HG02840 (cell line): Measurements from ENCODE around the gene SAMD3.
"Not testable (repeated sequence)": the region's sequence is repeated elsewhere in the genome, so short reads cannot be mapped to it uniquely, and the experiment has no call there.

Experiments
- ATAC-seq: cut with Tn5 transposase; IDR thresholded peaks from one replicate; pipeline ENCODE4 v1.9.1; 2021; ENCODE audit warnings: mild to moderate bottlenecking, moderate library complexity, moderate number of reproducible peaks; ENCODE audit not compliant: unreplicated experiment, low FRiP score

SAMD3 gene, protein sequence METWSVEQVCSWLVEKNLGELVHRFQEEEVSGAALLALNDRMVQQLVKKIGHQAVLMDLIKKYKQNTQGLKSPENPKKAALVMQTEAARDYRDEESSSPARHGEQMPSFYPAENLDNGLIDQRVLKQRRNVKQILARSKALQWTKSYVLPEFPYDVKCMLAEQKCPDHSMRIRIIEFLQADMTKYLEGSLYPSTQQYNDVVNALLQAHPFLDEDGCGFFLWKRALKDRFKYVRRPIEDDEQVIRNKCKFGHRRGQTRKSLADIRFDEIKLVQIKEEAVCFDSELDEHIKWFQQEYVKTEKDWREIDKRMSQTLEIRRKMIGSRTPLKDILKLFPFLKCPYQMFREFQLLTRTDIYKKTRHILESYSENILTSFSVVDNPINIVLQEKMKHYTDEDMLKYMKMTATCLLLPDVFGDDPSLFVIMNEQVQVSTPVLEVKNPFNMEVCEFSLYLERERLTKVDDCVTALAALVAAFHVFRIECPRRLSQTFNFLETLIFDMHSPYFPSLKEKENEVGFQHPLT

DNA sequence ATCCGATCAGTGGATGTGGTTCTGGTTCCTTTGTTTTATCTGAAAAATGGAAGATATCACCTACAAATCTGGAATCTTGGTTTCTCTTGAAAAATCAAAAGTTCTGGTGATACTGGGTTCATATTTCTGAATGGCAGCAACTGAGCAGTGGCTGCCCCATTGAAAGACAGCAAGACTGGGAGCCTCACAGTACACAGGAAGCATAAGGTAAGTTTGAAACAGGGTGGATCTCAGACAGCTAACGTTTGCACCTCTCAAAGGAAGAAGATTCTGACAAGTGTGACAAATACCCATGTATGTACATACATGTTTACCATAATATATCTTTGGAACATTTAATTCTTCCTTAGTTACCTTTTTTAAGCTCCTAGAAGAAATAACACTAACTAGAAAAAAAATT, at the start of gene SAMD3:
TSS of gene SAMD3 (minus strand) at position 177 of the 400 bp plus-strand sequence. CDS start 7,678 bp downstream, outside the sequence.
- no peak for ATAC-seq

DNA sequence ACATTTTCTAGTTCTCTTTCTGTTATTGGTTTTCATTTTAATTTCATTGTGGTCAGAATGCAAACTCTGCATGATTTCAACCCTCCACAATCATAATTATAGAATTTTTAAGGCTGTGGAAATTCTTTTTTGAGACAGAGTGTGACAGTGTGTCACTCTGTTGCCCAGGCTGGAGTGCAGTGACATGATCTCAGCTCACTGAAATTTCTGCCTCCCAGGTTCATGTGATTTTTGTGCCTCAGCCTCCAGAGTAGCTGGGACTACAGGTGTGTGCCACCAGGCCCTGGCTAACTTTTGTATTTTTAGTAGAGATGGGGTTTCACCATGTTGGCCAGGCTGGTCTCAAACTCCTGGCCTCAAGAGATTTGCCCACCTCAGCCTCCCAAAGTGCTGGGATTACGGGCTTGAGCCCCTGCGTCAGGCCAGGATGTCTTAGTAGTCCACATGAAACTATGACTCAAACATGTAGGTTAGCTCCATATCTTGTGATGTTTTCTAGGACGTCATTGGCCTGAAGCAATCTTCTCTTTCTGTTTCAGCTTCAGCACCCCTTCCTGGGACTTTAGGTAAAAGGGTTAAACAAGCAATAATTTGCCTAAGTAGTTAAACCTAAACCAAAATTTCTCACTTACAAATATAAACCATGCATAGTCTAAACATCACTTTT, 47.4 kb upstream of the SAMD3 start:
- peak; percentile 94 for ATAC-seq

- ATAC-seq = not testable (repeated sequence)
Observed at GRCh38 chr6:130265553-130265952, 42.8 kb upstream of the SAMD3 start.

- no peak for ATAC-seq
Observed at GRCh38 chr6:130262008-130262407, 39.3 kb upstream of the SAMD3 start.

DNA sequence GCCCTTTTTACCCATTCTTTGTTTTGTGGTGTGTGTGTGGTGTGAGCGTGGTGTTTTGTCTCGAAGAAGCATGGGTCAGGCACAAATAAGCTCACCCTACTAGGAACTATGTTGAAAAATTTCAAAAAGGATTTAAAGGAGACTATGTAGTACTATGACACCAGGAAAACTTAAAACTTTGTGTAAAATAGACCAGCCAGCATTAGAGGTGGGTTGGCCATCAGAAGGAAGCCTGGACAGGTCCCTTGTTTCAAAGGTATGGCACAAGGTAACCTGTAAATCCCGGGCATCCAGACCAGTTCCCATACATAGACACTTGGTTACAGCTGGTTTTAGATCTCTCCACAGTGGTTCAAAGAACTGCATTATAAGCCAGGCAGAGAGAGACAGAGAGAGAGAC, 38.8 kb upstream of the SAMD3 start:
- not testable (repeated sequence) for ATAC-seq

- peak; percentile 35 for ATAC-seq
Observed at GRCh38 chr6:130260614-130261241, 38.0 kb upstream of the SAMD3 start.

DNA sequence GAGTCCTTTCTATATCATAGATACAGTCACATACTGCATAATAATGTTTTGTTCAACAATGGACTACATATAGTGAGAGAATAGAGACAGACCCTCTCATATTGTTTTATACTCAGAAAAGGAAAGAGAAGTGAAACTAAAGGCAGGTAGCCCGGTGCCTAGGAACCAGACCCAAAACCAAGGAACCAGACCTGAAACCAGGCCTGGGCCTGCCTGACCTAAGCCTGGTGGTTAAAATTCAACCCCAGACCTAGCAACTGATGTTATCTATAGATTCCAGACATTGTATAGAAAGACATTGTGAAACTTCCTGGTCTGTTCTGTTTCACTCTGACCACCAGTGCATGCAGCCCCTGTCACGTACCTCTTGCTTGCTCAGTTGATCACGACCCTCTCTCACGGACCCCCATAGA, 37.3 kb upstream of the SAMD3 start:
- ATAC-seq = peak; percentile 52

DNA sequence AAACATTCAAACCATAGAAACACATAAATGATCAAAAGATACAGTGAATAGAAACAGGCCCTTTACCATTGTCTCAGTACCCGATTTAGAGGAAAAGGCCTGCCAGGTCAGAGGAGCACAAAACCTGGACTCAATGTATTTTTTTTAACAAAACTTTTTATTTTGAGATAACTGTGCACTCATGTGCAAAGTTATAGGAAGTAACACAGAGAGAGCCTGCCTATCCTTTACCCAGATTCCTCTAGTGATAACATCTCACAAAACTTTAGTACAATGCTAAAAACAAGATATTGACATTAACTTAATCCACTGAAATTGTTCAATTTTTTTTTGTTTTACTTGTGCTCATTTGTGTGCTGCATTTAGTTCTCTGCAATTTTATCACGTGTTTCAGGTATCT, 36.8 kb upstream of the SAMD3 start:
- peak; percentile 32 for ATAC-seq

DNA sequence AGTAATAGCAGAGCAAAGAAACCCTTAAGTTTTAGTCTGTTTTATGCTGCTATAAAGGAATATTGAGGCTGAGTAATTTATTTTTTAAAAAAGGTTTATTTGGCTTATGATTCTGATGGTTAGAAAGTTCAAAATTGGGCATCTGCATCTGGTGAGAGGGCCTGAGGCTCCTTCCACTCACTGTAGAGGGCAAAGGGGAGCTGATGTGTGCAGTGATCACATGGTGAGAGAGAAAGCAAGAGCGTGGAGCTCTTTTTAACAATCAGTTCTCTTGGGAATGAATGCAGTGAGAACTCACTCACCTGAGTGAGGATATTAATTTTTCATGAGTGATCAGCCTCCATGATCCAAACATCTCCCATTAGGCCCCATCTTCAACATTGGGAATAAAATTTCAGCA, 36.4 kb upstream of the SAMD3 start:
- ATAC-seq = no peak

DNA sequence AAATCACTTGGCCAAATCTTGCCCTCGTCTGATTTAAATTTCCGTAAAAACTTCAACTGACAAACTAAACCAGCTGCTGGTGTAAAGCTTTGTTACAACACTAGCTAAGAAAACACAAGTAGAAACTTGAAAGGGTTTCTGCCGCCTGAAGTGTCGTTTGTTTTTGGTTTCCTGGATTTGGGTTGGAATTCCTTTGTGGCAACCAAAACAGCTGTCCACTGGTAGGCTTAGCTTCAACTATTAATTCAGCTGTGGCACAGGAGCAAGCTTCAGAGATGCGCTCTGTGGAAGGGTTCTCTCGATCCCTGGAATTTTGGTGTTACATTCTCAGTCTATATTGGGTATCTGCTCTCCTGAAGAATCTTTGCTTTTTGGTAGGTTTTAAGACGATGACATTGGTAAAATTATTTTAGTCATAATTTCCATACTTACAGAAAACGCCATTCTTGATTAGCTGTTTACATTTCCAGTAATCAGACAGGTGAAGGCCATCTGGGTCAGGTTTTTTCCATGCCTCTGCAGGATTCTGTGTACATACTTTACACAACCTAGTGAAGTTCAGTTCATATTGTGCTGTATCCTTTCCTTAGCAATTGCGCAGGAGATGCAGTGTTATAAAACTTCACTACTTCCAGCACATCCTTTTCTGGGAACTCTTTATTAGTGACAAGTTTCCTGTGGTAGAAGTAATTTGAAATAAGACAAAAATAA, 29.9 kb upstream of the SAMD3 start:
- ATAC-seq = no peak

GRCh38 chr6:130245267-130245666, 22.5 kb upstream of the SAMD3 start:
- ATAC-seq = no peak

GRCh38 chr6:130244728-130245127, 22.0 kb upstream of the SAMD3 start:
- ATAC-seq = no peak

- no peak for ATAC-seq
Observed at GRCh38 chr6:130240232-130240631, 17.5 kb upstream of the SAMD3 start.

- ATAC-seq = no peak
Observed at GRCh38 chr6:130239755-130240154, 17.0 kb upstream of the SAMD3 start.

- no peak for ATAC-seq
Observed at GRCh38 chr6:130233330-130233729, 10.6 kb upstream of the SAMD3 start.

DNA sequence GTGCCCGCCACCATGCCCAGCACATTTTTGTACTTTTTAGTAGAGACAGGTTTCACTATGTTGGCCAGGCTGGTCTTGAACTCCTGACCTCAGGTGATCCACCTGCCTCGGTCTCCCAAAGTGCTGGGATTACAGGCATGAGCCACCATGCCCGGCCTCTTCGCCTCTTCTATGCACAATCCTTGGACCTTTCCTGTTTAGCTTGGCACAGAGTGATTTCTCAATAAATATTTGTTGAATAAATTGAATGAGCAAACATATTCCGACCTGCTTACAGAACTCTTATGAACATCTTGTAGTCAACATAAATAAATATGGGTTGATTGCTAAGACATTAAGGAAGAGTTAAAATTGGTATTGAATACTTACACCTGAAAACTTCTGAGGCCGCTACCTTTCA, 7.8 kb upstream of the SAMD3 start:
- not testable (repeated sequence) for ATAC-seq

DNA sequence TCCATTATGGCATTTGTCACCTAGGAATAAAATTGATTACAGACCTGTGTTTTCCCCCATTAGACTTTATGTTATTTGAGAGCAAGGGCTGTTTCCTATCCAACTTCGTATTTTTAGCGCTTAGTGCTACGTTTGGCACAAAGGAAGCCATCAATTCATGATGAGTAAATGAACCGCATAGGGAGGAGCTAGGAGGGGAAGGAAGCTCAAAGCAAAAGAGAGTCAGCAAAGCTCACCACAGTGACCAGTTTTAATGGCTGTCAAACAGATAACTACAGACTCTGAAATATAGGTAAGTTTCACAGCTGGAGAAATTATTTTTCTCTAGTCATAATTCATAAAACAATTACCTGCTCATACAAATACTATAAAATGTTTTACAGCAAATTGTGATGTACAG, 6.9 kb upstream of the SAMD3 start:
- no peak for ATAC-seq

DNA sequence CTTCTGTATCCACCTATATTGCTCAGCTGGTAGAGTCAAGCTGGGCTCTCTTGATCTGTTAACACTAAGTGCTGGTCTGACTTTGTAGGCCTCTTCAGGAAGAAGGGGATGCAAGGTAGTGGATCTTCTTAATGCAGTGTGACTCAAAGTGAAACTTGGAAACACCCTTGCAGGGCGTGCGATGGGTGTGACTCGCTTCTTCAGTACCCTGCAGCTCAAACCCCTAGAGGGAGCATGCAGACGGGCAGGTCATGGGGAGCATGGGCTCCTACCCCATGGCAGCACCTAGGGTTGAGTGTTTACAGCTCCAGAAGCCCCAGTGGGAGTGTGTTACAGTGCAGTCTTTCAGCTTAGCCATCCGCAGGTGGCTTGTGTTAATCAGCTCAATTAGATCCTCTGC, 757 bp upstream of the SAMD3 start:
- peak; percentile 92 for ATAC-seq

GRCh38 chr6:130218134-130218533, 4.6 kb downstream of the SAMD3 start:
- no peak for ATAC-seq

GRCh38 chr6:130216620-130217019, 6.1 kb downstream of the SAMD3 start:
- ATAC-seq = no peak

GRCh38 chr6:130215526-130215925, 7.2 kb downstream of the SAMD3 start:
- no peak for ATAC-seq
